B cell (primary cell): Measurements from ENCODE around the gene MED15. TPM values are rescaled to one million over a fixed set of nuclear protein-coding genes. Genes with fewer than 3 reads are reported as not detected.
A peak's percentile ranks its signal among the peaks of the same experiment; 100 is the strongest.

Experiments
- ATAC-seq: fragments of 200-7000 bp; cut with Tn5 transposase; one replicate; pipeline ENCODE4 v1.10.0; 2021; ENCODE audit warnings: low read depth, mild to moderate bottlenecking, moderate number of reproducible peaks, moderate library complexity
- CTCF ChIA-PET: fragments of 350-600 bp; sonication (Branson Sonifier 250); formaldehyde crosslinking; loops from one replicate; lab custom pipeline; 2021; ENCODE audit warnings: antibody characterized with exemption, inconsistent platforms; lab: Charles Lee
- POLR2A ChIA-PET: fragments of 350-600 bp; sonication (Branson Sonifier 250); formaldehyde crosslinking; loops from one replicate; lab custom pipeline; 2021; ENCODE audit warnings: antibody characterized with exemption; lab: Charles Lee
- DNase-seq: peaks from one replicate; pipeline ENCODE4 v3.0.0; 2013
- H2AFZ ChIP-seq: 2 replicates; pipeline ENCODE4 v1.6.1; 2012; ENCODE audit warnings: mild to moderate bottlenecking, low read depth, low read length; ENCODE audit not compliant: insufficient read depth, poor library complexity, severe bottlenecking
- H3K27ac ChIP-seq, 2 donors: 1 replicate in 1 of 2; 2 replicates in 1 of 2; pipeline ENCODE4 v1.5.1; 2012 to 2013; ENCODE audit warnings: low read length in 2 of 2, mild to moderate bottlenecking in 2 of 2, moderate library complexity in 1 of 2
- H3K27me3 ChIP-seq, 4 experiments: fragments of 200-600 bp in 1 of 4; sonication (generic) in 1 of 4; replicated peaks in 1 of 4; 1 replicate in 2 of 4; 2 replicates in 2 of 4; pipeline versions ENCODE4 v1.6.1 to v1.7.0; 2013 to 2016; ENCODE audit warnings: low read length in 3 of 4, mild to moderate bottlenecking in 2 of 4, mixed read lengths in 1 of 4, moderate library complexity in 1 of 4; ENCODE audit not compliant: insufficient read depth in 4 of 4, control insufficient read depth in 3 of 4; ENCODE audit errors: control extremely low read depth in 1 of 4
- H3K36me3 ChIP-seq, 2 experiments: replicated peaks in 1 of 2; 1 replicate in 1 of 2; 2 replicates in 1 of 2; pipeline versions ENCODE4 v1.6.1 to v1.7.1; 2013; ENCODE audit warnings: low read length in 1 of 2; ENCODE audit not compliant: insufficient read depth in 2 of 2, control insufficient read depth in 1 of 2; ENCODE audit errors: control extremely low read depth in 1 of 2, extremely low read depth in 1 of 2
- H3K4me1 ChIP-seq, 2 donors: fragments of 200-600 bp in 1 of 2; sonication (generic) in 1 of 2; 1 replicate in 1 of 2; 2 replicates in 1 of 2; pipeline versions ENCODE4 v1.5.1 to v1.6.1; 2013 to 2017; ENCODE audit warnings: low read length in 2 of 2; ENCODE audit not compliant: control insufficient read depth in 2 of 2, insufficient read depth in 2 of 2
- H3K4me2 ChIP-seq: replicated peaks from 2 replicates; pipeline ENCODE3; 2012; ENCODE audit warnings: mild to moderate bottlenecking, low read depth, low read length; ENCODE audit not compliant: poor library complexity, severe bottlenecking
- H3K4me3 ChIP-seq, 5 experiments: fragments of 200-600 bp in 1 of 5; sonication (generic) in 1 of 5; 1 replicate in 3 of 5; 2 replicates in 2 of 5; pipeline versions ENCODE4 v1.5.1 to v1.7.0; 2011 to 2016; ENCODE audit warnings: low read length in 4 of 5, mild to moderate bottlenecking in 4 of 5, low read depth in 2 of 5, control low read depth in 1 of 5, moderate library complexity in 1 of 5; ENCODE audit not compliant: insufficient read depth in 1 of 5; ENCODE audit errors: control extremely low read depth in 1 of 5, extremely low read depth in 1 of 5
- H3K79me2 ChIP-seq: fragments of 200-600 bp; sonication (generic); one replicate; pipeline ENCODE4 v1.6.0; 2016; ENCODE audit warnings: low read length; ENCODE audit not compliant: control insufficient read depth, insufficient read depth
- H3K9ac ChIP-seq: fragments of 200-600 bp; sonication (generic); 2 replicates; pipeline ENCODE4 v1.6.1; 2017; ENCODE audit warnings: mild to moderate bottlenecking, low read length, moderate library complexity
- H3K9me3 ChIP-seq, 3 donors: one replicate each; pipeline versions ENCODE4 v1.6.1 to v1.7.1; 2013; ENCODE audit warnings: low read length in 2 of 3; ENCODE audit not compliant: control insufficient read depth in 2 of 3, insufficient read depth in 1 of 3; ENCODE audit errors: control extremely low read depth in 1 of 3
- H4K20me1 ChIP-seq: 2 replicates; pipeline ENCODE4 v1.6.0; 2012; ENCODE audit warnings: mild to moderate bottlenecking, low read length; ENCODE audit not compliant: insufficient read depth, control insufficient read depth, poor library complexity, severe bottlenecking
- H3K27ac Mint-ChIP-seq: one replicate; pipeline ENCODE4 v1.8.0; 2021; ENCODE audit warnings: mixed read lengths
- H3K27me3 Mint-ChIP-seq: one replicate; pipeline ENCODE4 v1.8.0; 2021; ENCODE audit warnings: mixed read lengths
- H3K4me1 Mint-ChIP-seq: one replicate; pipeline ENCODE4 v1.8.0; 2021; ENCODE audit warnings: mixed read lengths
- H3K4me3 Mint-ChIP-seq: one replicate; pipeline ENCODE4 v1.8.0; 2021; ENCODE audit warnings: mixed read lengths
- H3K9me3 Mint-ChIP-seq: one replicate; pipeline ENCODE4 v1.8.0; 2022; ENCODE audit warnings: mixed read lengths; ENCODE audit not compliant: insufficient read depth
- EZH2 ChIP-seq: IDR thresholded peaks from 2 replicates; pipeline ENCODE4 v1.6.1; 2012; ENCODE audit warnings: borderline replicate concordance, low read depth, mild to moderate bottlenecking, moderate library complexity, low read length; ENCODE audit not compliant: insufficient read depth, poor library complexity, severe bottlenecking
- WGBS: methylation state at CpG from one replicate; pipeline ENCODE4 v1.1.5; 2013; ENCODE audit warnings: missing lambda C conversion rate; ENCODE audit not compliant: insufficient coverage; 5-methylcytosine and 5-hydroxymethylcytosine counted together
- intact Hi-C: fragments of 100-400 bp; cut with micrococcal nuclease; formaldehyde crosslinking; loops from one replicate; pipeline ENCODE4 v1.10.0; 2022
- polyA plus RNA-seq: library from polyadenylated mRNA; depleted of rRNA; stranded (reverse); fragments of >200 nt; gene quantifications from 2 replicates; pipeline ENCODE4 v1.2.3, GENCODE V29; 2012
- total RNA-seq, 2 donors: library from RNA; stranded (reverse); fragments of 120-200 nt in 1 of 2; gene quantifications; 1 replicate in 1 of 2; 2 replicates in 1 of 2; pipeline versions ENCODE4 v1.2.3 to v1.2.4, GENCODE V29; 2013 to 2022
- TF ChIP-seq, protein P1 (sequence below): fragments of 200-600 bp; IDR thresholded peaks from one replicate; pipeline ENCODE4 v1.8.0; 2022; ENCODE audit warnings: antibody characterized with exemption, mild to moderate bottlenecking

Gene MED15
- total and polyA plus RNA-seq, 2 donors (not counting 1 experiment from before 2014, with no cell fraction given), result 109 to 134 TPM

DNA sequence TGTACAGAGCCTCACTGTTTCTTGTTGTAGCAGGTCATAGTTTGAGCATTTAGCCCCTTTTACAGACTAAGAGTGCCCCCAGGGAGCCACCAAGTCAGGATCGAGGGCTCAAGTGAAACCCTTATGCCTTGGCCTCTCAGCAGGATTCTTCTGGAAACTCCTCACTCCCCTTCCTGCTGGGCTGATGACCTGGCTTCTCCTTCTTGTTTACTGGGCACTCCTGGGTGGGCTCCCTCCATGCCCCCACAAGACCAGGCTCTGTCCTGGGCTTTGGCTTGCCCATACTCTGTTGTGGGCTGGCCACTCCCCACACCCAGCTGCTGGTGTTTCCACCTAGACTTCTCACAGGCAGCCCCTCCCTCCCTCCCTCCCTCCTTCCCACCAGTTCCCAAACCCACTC lies 69.6 kb downstream of the MED15 start:
- ChIA-PET POLR2A (no interaction called here), CTCF (interaction anchor here (1.5 kb wide), 1 partner anchor 9 kb away, joined by 3 read pairs; no protein-coding TSS in a partner anchor)
- no peak for DNase-seq
- no peak for TF ChIP-seq EZH2
- TF ChIP-seq, protein P1, sequence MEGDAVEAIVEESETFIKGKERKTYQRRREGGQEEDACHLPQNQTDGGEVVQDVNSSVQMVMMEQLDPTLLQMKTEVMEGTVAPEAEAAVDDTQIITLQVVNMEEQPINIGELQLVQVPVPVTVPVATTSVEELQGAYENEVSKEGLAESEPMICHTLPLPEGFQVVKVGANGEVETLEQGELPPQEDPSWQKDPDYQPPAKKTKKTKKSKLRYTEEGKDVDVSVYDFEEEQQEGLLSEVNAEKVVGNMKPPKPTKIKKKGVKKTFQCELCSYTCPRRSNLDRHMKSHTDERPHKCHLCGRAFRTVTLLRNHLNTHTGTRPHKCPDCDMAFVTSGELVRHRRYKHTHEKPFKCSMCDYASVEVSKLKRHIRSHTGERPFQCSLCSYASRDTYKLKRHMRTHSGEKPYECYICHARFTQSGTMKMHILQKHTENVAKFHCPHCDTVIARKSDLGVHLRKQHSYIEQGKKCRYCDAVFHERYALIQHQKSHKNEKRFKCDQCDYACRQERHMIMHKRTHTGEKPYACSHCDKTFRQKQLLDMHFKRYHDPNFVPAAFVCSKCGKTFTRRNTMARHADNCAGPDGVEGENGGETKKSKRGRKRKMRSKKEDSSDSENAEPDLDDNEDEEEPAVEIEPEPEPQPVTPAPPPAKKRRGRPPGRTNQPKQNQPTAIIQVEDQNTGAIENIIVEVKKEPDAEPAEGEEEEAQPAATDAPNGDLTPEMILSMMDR, result no peak
- Mint-ChIP-seq H3K4me3 (no peak overlapping the region), H3K9me3 (no peaks in the 10 kb centered on the region), H3K27me3 (no peaks in the 10 kb centered on the region), H3K4me1 (no peaks in the 10 kb centered on the region), H3K27ac (no peak overlapping the region)
- Histone ChIP-seq H3K27ac (no peak overlapping the region), H3K4me1 (no peaks in the 10 kb centered on the region), H4K20me1 (peaks cover 61% of the 10 kb centered on the region), H2AFZ (no peak overlapping the region), H3K27me3 (no peaks in the 10 kb centered on the region), H3K9me3 (no peaks in the 10 kb centered on the region), H3K4me2 (no peak overlapping the region), H3K36me3 (peaks cover 0 to 91% of the 10 kb centered on the region in 2 experiments), H3K79me2 (peaks cover 12% of the 10 kb centered on the region), H3K4me3 (no peak overlapping the region), H3K9ac (no peak overlapping the region)
- ATAC-seq, result no peak
- 91% methylated on average over 1 of the region's 1 CpG for WGBS
- intact Hi-C loops, result no loop called here

DNA sequence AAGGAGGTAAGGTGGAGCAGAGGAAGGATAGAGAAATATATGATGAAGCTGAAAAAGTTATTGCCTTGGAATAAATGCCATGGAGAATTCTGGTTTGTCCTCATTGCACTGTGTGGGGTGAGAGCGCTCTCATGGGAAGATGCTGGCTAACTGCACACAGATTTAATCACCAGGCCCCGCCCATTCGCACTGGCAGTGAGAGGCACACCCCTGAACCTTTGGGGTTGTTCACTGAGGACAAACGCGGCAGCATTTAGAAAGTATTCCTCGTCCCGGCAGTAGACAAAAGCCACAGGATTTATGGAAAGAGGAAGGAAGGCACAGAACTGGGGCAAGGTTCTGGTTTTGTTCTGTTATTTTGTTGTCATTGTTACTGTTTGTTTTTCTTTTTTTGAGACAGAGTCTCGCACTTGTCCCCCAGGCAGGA lies 70.2 kb downstream of the MED15 start:
- peak overlapping the region; percentile 46 for H3K27ac Mint-ChIP-seq
- intact Hi-C loops, result no loop called here
- Histone ChIP-seq H3K9me3 (no peaks in the 10 kb centered on the region), H3K36me3 (peaks cover 0 to 89% of the 10 kb centered on the region in 2 experiments), H3K4me3 (no peak overlapping the region), H2AFZ (no peak overlapping the region), H3K4me1 (no peaks in the 10 kb centered on the region), H3K27ac (no peak overlapping the region), H3K79me2 (peaks cover 12% of the 10 kb centered on the region), H3K27me3 (no peaks in the 10 kb centered on the region), H3K9ac (no peak overlapping the region), H3K4me2 (no peak overlapping the region), H4K20me1 (peaks cover 61% of the 10 kb centered on the region)
- no peaks in the 10 kb centered on the region for H3K9me3 Mint-ChIP-seq
- DNase-seq, result no peak
- no peak for ATAC-seq
- ChIA-PET POLR2A (no interaction called here), CTCF (interaction anchor here (1.2 to 1.5 kb wide), 2 partner anchors 9 to 159 kb away, joined by 3 to 4 read pairs; no protein-coding TSS in a partner anchor)
- no peaks in the 10 kb centered on the region for H3K4me1 Mint-ChIP-seq
- no peak overlapping the region for H3K4me3 Mint-ChIP-seq
- WGBS, result 95% methylated on average over 8 of the region's 8 CpGs
- H3K27me3 Mint-ChIP-seq, result no peaks in the 10 kb centered on the region
- no peak for TF ChIP-seq EZH2
- TF ChIP-seq, protein P1, result no peak
